ENCODE data around the gene DAAM1. TPM values are rescaled to one million over a fixed set of nuclear protein-coding genes. Genes with fewer than 3 reads are reported as not detected.

DAAM1 gene
- total RNA-seq, 1 experiment from 2014 or later: 35.3 TPM

- Mint-ChIP-seq H3K27ac (ENCODE audit: unreplicated experiment) (no peak overlapping the region), H3K4me1 (ENCODE audit: low read depth, unreplicated experiment) (peaks cover 23% of the 10 kb centered on the region), H3K4me3 (ENCODE audit: unreplicated experiment) (no peak overlapping the region), H3K27me3 (ENCODE audit: insufficient read depth, unreplicated experiment) (no peaks in the 10 kb centered on the region), H3K9me3 (ENCODE audit: unreplicated experiment) (no peaks in the 10 kb centered on the region), H3K36me3 (ENCODE audit: insufficient read depth, unreplicated experiment) (peaks cover 14% of the 10 kb centered on the region)
- intact Hi-C loops (cut with micrococcal nuclease; ENCODE audit: unreplicated experiment): no loop called here
- Histone ChIP-seq H3K27me3 (replicated peaks; ENCODE audit: control insufficient read depth, insufficient read depth, low read length) (no peaks in the 10 kb centered on the region), H3K36me3 (ENCODE audit: control insufficient read depth, insufficient read depth, low read length) (no peaks in the 10 kb centered on the region), H3K4me3 (ENCODE audit: low read depth, low read length) (no peak overlapping the region), H3K4me1 (peaks cover 28% of the 10 kb centered on the region), H3K9me3 (no peaks in the 10 kb centered on the region)
- TF ChIP-seq CTCF (IDR thresholded peaks at IDR 0.05; ENCODE audit: insufficient read depth in 1 of 2, low read depth in 1 of 2, low read length in 1 of 2, severe bottlenecking in 1 of 2, unreplicated experiment in 1 of 2): no peak
- no TSS peak for BruUV-seq (replicated peaks)
- CTCF ChIA-PET: no interaction called here
- DNase-seq: no peak
- POLR2A ChIA-PET: no interaction called here
Measured at GRCh38 chr14:59292028-59292427, 103.6 kb downstream of the DAAM1 start.

GRCh38 chr14:59292921-59293534 lies 104.6 kb downstream of the DAAM1 start:
- ChIA-PET CTCF (no interaction called here), POLR2A (no interaction called here)
- Mint-ChIP-seq H3K36me3 (ENCODE audit: insufficient read depth, unreplicated experiment) (peaks cover 14% of the 10 kb centered on the region), H3K4me3 (ENCODE audit: unreplicated experiment) (no peak overlapping the region), H3K4me1 (ENCODE audit: low read depth, unreplicated experiment) (peaks cover 28% of the 10 kb centered on the region), H3K27ac (ENCODE audit: unreplicated experiment) (no peak overlapping the region), H3K27me3 (ENCODE audit: insufficient read depth, unreplicated experiment) (no peaks in the 10 kb centered on the region), H3K9me3 (ENCODE audit: unreplicated experiment) (no peaks in the 10 kb centered on the region)
- DNase-seq: no peak
- Histone ChIP-seq H3K4me3 (ENCODE audit: low read depth, low read length) (no peak overlapping the region), H3K9me3 (no peaks in the 10 kb centered on the region), H3K27me3 (replicated peaks; ENCODE audit: control insufficient read depth, insufficient read depth, low read length) (no peaks in the 10 kb centered on the region), H3K4me1 (peaks cover 37% of the 10 kb centered on the region), H3K36me3 (ENCODE audit: control insufficient read depth, insufficient read depth, low read length) (no peaks in the 10 kb centered on the region)
- intact Hi-C loops (cut with micrococcal nuclease; ENCODE audit: unreplicated experiment): no loop called here
- no peak for TF ChIP-seq CTCF (IDR thresholded peaks at IDR 0.05; ENCODE audit: insufficient read depth in 1 of 2, low read depth in 1 of 2, low read length in 1 of 2, severe bottlenecking in 1 of 2, unreplicated experiment in 1 of 2)
- BruUV-seq (replicated peaks): no TSS peak

- no peaks in the 10 kb centered on the region for H3K36me3 ChIP-seq (ENCODE audit: control insufficient read depth, insufficient read depth, low read length)
- H3K4me3 ChIP-seq (ENCODE audit: low read depth, low read length): no peak overlapping the region
- Mint-ChIP-seq H3K27ac (ENCODE audit: unreplicated experiment) (peak overlapping the region; percentile 42), H3K4me1 (ENCODE audit: low read depth, unreplicated experiment) (peaks cover 37% of the 10 kb centered on the region), H3K9me3 (ENCODE audit: unreplicated experiment) (no peaks in the 10 kb centered on the region), H3K27me3 (ENCODE audit: insufficient read depth, unreplicated experiment) (no peaks in the 10 kb centered on the region), H3K4me3 (ENCODE audit: unreplicated experiment) (no peak overlapping the region), H3K36me3 (ENCODE audit: insufficient read depth, unreplicated experiment) (peaks cover 14% of the 10 kb centered on the region)
- no TSS peak for BruUV-seq (replicated peaks)
- intact Hi-C loops (cut with micrococcal nuclease; ENCODE audit: unreplicated experiment): no loop called here
- no peaks in the 10 kb centered on the region for H3K27me3 ChIP-seq (replicated peaks; ENCODE audit: control insufficient read depth, insufficient read depth, low read length)
- H3K4me1 ChIP-seq: peaks cover 37% of the 10 kb centered on the region
- CTCF ChIA-PET: no interaction called here
- POLR2A ChIA-PET: no interaction called here
- no peaks in the 10 kb centered on the region for H3K9me3 ChIP-seq
- TF ChIP-seq CTCF (IDR thresholded peaks at IDR 0.05; ENCODE audit: insufficient read depth in 1 of 2, low read depth in 1 of 2, low read length in 1 of 2, severe bottlenecking in 1 of 2, unreplicated experiment in 1 of 2): no peak
- peak in 1 of 2 experiments; percentile 10 for DNase-seq
Measured at GRCh38 chr14:59293935-59294661, 105.6 kb downstream of the DAAM1 start.
